ENCODE results near the gene MARK3.

- TF ChIP-seq ZNF384 (IDR thresholded peaks at IDR 0.05) = no peak
- no peak for TF ChIP-seq L3MBTL2 (conservative IDR thresholded peaks at IDR 0.05)
- no peak for TF ChIP-seq FOXM1 (IDR thresholded peaks at IDR 0.05; ENCODE audit: borderline replicate concordance)
- no peak for TF ChIP-seq LEF1 (IDR thresholded peaks at IDR 0.05; ENCODE audit: borderline replicate concordance)
- TF ChIP-seq FOXA1 (IDR thresholded peaks at IDR 0.05) = no peak
- no peak for TF ChIP-seq BHLHE40 (IDR thresholded peaks at IDR 0.05; ENCODE audit: borderline replicate concordance)
These were observed 2.8 kb upstream of the MARK3 start for GRCh38 chr14:103382376-103382775.

Measured in HEK293T (cell line).